ENCODE measurements around the gene CASP7. TPM values are rescaled to one million over a fixed set of nuclear protein-coding genes. Genes with fewer than 3 reads are reported as not detected.

CASP7 gene
- total RNA-seq = 19.3 and 21.8 TPM in 2 replicates

GRCh38 chr10:113679463-113680189, at the start of gene CASP7:
Gene CASP7 (plus strand): TSS chr10:113679912. CDS start chr10:113697494, 17,582 bp downstream.

DNA sequence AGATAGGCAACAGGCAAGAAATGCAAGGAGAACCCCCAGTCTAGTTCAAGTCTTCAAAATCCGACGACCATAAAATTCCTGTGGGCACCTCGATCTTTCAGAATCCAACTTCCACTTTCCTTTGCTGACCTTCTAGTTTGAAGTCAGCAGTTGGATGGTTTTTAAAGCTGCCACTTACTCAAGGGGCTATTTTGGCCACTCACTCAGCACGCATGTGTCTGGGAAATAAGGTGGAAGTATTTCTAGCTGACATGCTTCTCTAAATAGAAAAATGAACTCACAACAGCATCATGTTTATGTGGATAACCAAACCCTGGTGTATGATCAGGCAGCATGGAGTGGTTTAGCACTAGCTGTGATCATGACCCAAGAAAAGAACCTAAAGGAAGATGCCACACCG, 15.8 kb upstream of the CASP7 start, which contains the start of gene NRAP:
NRAP (minus strand) TSS at position 134 of the 400 bp plus-strand sequence. CDS start 159 bp downstream, outside the sequence.

DNA sequence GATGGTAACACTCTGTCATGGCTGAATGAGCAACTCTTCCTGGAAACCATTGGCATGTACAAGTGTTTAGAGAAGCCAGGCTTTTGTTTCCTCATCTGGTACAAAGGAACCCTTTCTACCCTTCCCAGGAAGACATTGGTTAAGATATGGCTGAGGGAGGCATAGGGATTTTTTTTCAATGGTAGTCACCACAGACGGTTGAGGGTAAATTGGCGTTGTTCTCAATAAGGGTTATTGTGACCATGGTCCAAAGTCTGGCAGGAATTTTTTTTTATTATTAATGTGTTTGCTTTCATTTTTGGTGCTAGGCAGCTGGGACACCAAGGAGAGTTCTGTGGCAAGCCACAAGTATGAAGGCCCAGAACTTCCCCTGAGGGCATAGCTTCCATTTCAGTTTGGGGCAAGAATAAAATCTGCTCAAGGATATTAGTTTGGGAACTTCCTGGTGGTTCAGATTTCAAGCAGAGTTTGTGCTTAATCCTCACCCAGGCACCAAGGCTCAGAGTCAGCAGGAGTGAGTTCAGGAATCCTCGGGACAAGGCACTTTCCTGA, 71.5 kb downstream of the CASP7 start, which contains the start of gene PLEKHS1:
PLEKHS1 (plus strand) TSS at position 502 of the 552 bp plus-strand sequence. CDS start 3,596 bp downstream, outside the sequence.

Other genes starting within 250 kb of the CASP7 start
- not detected in 2 replicates for gene HABP2, start 126.9 kb upstream of the CASP7 start, total RNA-seq
- not detected in 2 replicates for gene NRAP, start 15.9 kb upstream of the CASP7 start, total RNA-seq
- not detected in 2 replicates for gene PLEKHS1, start 71.8 kb downstream of the CASP7 start, total RNA-seq
- gene DCLRE1A, start 174.2 kb downstream of the CASP7 start, total RNA-seq = 2.9 and 3.2 TPM in 2 replicates
- gene NHLRC2, start 174.7 kb downstream of the CASP7 start, total RNA-seq = 23.1 and 45.5 TPM in 2 replicates